ENCODE results near the gene PP2D1. TPM values are rescaled to one million over a fixed set of nuclear protein-coding genes. Genes with fewer than 3 reads are reported as not detected.
A peak's percentile ranks its signal among the peaks of the same experiment; 100 is the strongest.

PP2D1 gene
- total RNA-seq, 4 donors from 2014 or later, result not detected

DNA sequence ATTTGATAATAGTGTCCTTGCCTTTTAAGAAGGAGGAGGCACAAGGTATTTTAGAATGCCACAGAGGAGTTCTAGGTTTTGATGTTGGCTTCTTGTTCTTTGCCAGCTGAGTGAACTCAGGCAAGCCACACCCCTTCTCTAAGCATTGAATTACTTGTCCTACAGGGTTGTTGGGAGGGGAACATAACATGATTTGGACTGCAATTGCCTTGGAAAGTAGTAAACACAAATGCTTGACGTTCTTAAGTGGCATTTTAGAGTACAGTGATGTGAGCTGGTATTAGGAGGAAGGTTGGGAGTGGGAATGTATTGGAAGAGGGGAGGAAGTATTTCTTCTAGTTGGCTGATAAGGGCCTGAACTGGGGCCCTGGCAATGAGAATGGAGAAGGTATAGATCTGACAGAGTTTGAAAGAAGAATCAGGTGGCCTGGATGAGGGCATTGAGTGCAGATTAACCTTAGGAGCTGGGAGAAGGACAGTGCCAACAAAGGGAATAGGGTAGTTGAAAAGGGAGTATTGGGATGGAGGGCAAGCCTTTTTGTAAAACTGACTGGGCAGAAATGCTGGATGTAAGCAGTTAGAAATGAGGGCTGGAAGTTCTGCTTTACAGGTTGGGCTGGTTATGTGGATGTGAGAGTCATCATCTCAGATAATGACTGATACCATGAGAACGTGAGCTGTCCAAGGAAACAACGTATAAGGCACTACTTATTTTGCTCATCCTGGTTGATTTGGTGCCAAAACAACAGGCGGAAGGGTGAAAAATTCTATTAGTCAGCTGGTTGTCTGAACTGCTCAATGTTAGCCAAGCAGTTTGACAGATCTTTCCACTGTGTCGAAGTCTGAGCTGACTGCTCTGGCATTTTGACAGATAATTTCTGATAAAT is 44.9 kb upstream of the PP2D1 start:
- Histone ChIP-seq H3K9me3 (no peaks in the 10 kb centered on the region), H3K27me3 (no peaks in the 10 kb centered on the region), H3K4me1 (peaks cover 4 to 67% (median 48%) of the 10 kb centered on the region in 4 donors), H3K36me3 (no peaks in the 10 kb centered on the region), H3K4me3 (no peak overlapping the region), H3K27ac (peak overlapping the region; percentile 39 to 86 (median 72))
- WGBS, 2 donors, result 11 to 14% methylated on average over 5 of the region's 5 CpGs
- TF ChIP-seq EP300 (IDR thresholded peaks at IDR 0.05) (no peak), POLR2A (IDR thresholded peaks at IDR 0.05) (no peak)
- TF ChIP-seq, protein P1, sequence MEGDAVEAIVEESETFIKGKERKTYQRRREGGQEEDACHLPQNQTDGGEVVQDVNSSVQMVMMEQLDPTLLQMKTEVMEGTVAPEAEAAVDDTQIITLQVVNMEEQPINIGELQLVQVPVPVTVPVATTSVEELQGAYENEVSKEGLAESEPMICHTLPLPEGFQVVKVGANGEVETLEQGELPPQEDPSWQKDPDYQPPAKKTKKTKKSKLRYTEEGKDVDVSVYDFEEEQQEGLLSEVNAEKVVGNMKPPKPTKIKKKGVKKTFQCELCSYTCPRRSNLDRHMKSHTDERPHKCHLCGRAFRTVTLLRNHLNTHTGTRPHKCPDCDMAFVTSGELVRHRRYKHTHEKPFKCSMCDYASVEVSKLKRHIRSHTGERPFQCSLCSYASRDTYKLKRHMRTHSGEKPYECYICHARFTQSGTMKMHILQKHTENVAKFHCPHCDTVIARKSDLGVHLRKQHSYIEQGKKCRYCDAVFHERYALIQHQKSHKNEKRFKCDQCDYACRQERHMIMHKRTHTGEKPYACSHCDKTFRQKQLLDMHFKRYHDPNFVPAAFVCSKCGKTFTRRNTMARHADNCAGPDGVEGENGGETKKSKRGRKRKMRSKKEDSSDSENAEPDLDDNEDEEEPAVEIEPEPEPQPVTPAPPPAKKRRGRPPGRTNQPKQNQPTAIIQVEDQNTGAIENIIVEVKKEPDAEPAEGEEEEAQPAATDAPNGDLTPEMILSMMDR (IDR thresholded peaks at IDR 0.05), result no peak
- DNase-seq (ENCODE audit: low spot score in 2 of 2), result no peak

DNA sequence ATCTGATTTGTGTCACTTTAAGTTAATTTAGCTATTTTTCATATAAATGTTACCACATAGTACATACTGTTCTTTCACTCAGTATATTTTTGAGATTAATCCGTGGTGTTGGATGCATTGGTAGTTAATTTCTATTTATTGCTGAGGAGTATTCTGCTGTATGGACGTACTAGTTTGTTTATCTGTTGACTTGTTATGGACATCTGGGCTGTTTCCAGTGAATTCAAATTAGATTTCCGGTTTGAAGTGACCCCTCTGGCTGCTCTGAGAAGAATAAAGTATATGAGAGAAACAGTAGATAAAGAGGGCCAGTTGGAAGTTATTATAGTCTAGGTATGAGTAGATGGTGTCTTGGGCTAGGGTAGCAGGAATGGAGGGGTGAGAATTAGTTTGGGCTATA is 43.8 kb upstream of the PP2D1 start:
- no peak for TF ChIP-seq EP300 (IDR thresholded peaks at IDR 0.05)
- TF ChIP-seq, protein P1 (IDR thresholded peaks at IDR 0.05), result no peak
- no peak for TF ChIP-seq POLR2A (IDR thresholded peaks at IDR 0.05)
- H3K4me1 ChIP-seq, result peaks cover 2 to 67% (median 46%) of the 10 kb centered on the region in 4 donors
- WGBS, 2 donors, result 50 to 53% methylated on average over 3 of the region's 3 CpGs
- no peak overlapping the region for H3K4me3 ChIP-seq
- H3K9me3 ChIP-seq, result no peaks in the 10 kb centered on the region
- H3K27me3 ChIP-seq, result no peaks in the 10 kb centered on the region
- H3K36me3 ChIP-seq, result no peaks in the 10 kb centered on the region
- DNase-seq (ENCODE audit: low spot score in 2 of 2), result no peak
- H3K27ac ChIP-seq, result peak overlapping the region; percentile 19 to 86 (median 72)

DNA sequence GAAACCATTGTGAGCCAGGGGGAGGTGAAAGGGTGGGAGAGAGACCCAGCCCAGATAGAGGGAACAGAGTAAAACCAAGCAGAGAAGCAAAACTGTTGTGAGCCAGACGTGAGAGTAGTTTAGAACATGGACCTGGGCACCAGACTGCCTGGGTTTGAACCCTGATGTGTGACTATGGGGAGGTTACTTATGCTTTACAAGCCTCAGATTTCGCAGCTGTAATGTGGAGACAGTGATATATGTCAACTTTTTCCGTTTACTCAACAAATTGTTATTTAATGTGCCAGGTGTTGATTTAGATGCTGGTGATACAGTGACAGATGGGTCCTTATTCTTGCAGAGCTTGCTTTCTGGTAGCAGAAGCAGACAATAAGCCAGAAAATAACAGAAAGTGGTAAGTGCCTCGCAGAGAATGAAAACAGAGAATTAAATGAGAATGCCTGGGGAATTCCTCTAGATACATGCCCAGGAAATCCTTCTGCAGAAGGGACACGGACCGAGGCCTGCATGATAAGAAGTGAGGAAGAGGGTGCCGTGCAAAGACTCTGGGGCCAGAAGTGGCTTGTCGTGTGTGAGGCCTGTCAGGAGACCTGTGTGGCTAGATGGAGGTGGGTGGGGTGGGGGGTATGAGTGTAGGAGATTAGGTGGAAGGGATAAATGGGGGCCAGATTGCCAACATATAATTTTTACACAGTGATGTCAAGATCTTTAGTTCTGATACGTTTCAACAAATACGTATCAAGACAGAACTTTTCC is 43.1 kb upstream of the PP2D1 start:
- 46 to 48% methylated on average over 10 of the region's 10 CpGs for WGBS, 2 donors

DNA sequence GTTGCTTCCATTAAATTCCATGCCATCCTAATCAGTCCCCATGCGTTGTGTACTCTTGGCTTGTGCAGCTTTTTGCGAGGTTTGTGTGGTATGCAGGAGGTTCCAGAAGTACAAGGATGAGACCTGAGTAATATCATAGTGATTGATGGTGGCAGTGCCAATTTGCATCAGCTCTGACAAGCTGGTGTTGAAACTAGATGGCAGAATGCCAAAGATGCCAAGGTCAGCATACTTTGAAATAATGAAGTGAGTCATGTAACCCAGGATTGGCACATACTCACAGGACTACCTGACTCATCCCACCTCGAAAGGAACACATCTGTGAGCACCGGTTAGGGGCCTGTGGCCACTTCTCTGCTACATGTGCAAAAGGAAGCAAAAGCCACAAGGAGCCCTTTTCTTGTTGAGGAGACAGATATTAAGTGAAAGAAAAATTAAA is 42.5 kb upstream of the PP2D1 start:
- H3K4me3 ChIP-seq, result no peak overlapping the region
- peak in 1 of 2 donors; percentile 43 for DNase-seq (ENCODE audit: low spot score in 2 of 2)
- WGBS, 2 donors, result 40 to 47% methylated on average over 4 of the region's 4 CpGs
- H3K27ac ChIP-seq, result peak overlapping the region; percentile 19 to 86 (median 72)
- peaks cover 0 to 58% (median 43%) of the 10 kb centered on the region in 4 donors for H3K4me1 ChIP-seq
- no peaks in the 10 kb centered on the region for H3K9me3 ChIP-seq
- TF ChIP-seq POLR2A (IDR thresholded peaks at IDR 0.05), result no peak
- TF ChIP-seq EP300 (IDR thresholded peaks at IDR 0.05), result peak in 1 of 2 donors; percentile 48
- TF ChIP-seq, protein P1 (IDR thresholded peaks at IDR 0.05), result no peak
- H3K27me3 ChIP-seq, result no peaks in the 10 kb centered on the region
- no peaks in the 10 kb centered on the region for H3K36me3 ChIP-seq

More for the DNA sequence above, 43.1 kb upstream of the PP2D1 start:
- Histone ChIP-seq H3K27me3 (no peaks in the 10 kb centered on the region), H3K9me3 (no peaks in the 10 kb centered on the region), H3K4me3 (no peak overlapping the region), H3K4me1 (peaks cover 0 to 61% (median 43%) of the 10 kb centered on the region in 4 donors), H3K27ac (peak overlapping the region; percentile 19 to 86 (median 72)), H3K36me3 (no peaks in the 10 kb centered on the region)
- no peak for DNase-seq (ENCODE audit: low spot score in 2 of 2)
- TF ChIP-seq EP300 (IDR thresholded peaks at IDR 0.05) (no peak), POLR2A (IDR thresholded peaks at IDR 0.05) (no peak)
- TF ChIP-seq, protein P1 (IDR thresholded peaks at IDR 0.05), result no peak

Measured in tibial nerve (tissue), 4 donors.